ENCODE measurements around the gene DACH2. TPM values are rescaled to one million over a fixed set of nuclear protein-coding genes. Genes with fewer than 3 reads are reported as not detected.

DACH2 gene
- total and polyA plus RNA-seq, 9 of the 15 experiments (the other 6 are each of a cell fraction or from before 2014, with no cell fraction given), result not detected

- Histone ChIP-seq H3K4me1 (replicated peaks in 1 of 2; ENCODE audit: control insufficient read depth in 2 of 2, insufficient read depth in 2 of 2, low read length in 2 of 2) (no peaks in the 10 kb centered on the region), H3K79me2 (ENCODE audit: control insufficient read depth, insufficient read depth, low read length) (no peaks in the 10 kb centered on the region), H3K9me3 (replicated peaks; ENCODE audit: control insufficient read depth, insufficient read depth, low read depth, low read length) (no peaks in the 10 kb centered on the region), H4K20me1 (replicated peaks; ENCODE audit: control insufficient read depth, insufficient read depth, low read length) (no peaks in the 10 kb centered on the region), H3K9ac (ENCODE audit: insufficient read depth in 1 of 2, low read depth in 2 of 2, low read length in 2 of 2) (no peak overlapping the region), H3K36me3 (ENCODE audit: control insufficient read depth, insufficient read depth, low read length) (no peaks in the 10 kb centered on the region), H3K27me3 (ENCODE audit: control insufficient read depth in 2 of 2, insufficient read depth in 2 of 2, low read length in 2 of 2) (no peaks in the 10 kb centered on the region), H2AFZ (ENCODE audit: low read depth, low read length) (no peak overlapping the region), H3K4me3 (no peak overlapping the region), H3K27ac (ENCODE audit: extremely low read depth, low read depth, low read length) (no peak overlapping the region), H3K9me1 (ENCODE audit: control insufficient read depth, insufficient read depth, low read length) (no peaks in the 10 kb centered on the region), H3K4me2 (ENCODE audit: insufficient read depth, low read length) (no peak overlapping the region)
- TF ChIP-seq GABPB1 (CRISPR knock-in tag; IDR thresholded peaks at IDR 0.05) (no peak), E4F1 (CRISPR knock-in tag; IDR thresholded peaks at IDR 0.05; ENCODE audit: borderline replicate concordance) (no peak), MTF1 (CRISPR knock-in tag; IDR thresholded peaks at IDR 0.05; ENCODE audit: borderline replicate concordance) (no peak)
- FAIRE-seq, result no peak
- intact Hi-C loops (cut with micrococcal nuclease) (no loop called here), in situ Hi-C loops (cut with MboI) (no loop called here)
- no TSS peak for BruUV-seq (replicated peaks)
- WGBS (ENCODE audit: insufficient coverage, low coverage, missing lambda C conversion rate), result 0% methylated on average over 1 of the region's 1 CpG
- CTCF ChIA-PET (ENCODE audit: low intra/inter-chr PET ratio), result no interaction called here
- POLR2A ChIA-PET, result no interaction called here
- no peak for ATAC-seq
- no peak for DNase-seq (ENCODE audit: extremely low read depth in 1 of 4, low spot score in 3 of 4)
Observed at GRCh38 chrX:86696951-86697350, 548.7 kb downstream of the DACH2 start.

Measured in K562 (cell line).